Neuronal stem cell (in vitro differentiated cells): ENCODE measurements around the gene UAP1.
"Not testable (repeated sequence)": the region's sequence is repeated elsewhere in the genome, so short reads cannot be mapped to it uniquely, and the experiment has no call there.

Experiments
- DNase-seq: peaks from one replicate; pipeline ENCODE4 v3.0.0-alpha.2; 2013; ENCODE audit warnings: low spot score
- H2AFZ ChIP-seq: one replicate; pipeline ENCODE4 v1.6.1; 2013; ENCODE audit warnings: mild to moderate bottlenecking, low read length, inconsistent platforms
- H2AK5ac ChIP-seq: 2 replicates; pipeline ENCODE4 v1.6.1; 2013; ENCODE audit warnings: low read depth, mild to moderate bottlenecking, inconsistent platforms, low read length, moderate library complexity, mixed read lengths
- H2BK120ac ChIP-seq: 2 replicates; pipeline ENCODE4 v1.6.1; 2013; ENCODE audit warnings: low read depth, mild to moderate bottlenecking, inconsistent platforms, low read length, moderate library complexity, mixed read lengths
- H2BK12ac ChIP-seq: one replicate; pipeline ENCODE4 v1.6.1; 2013; ENCODE audit warnings: low read length, inconsistent platforms
- H2BK15ac ChIP-seq: 2 replicates; pipeline ENCODE4 v1.6.1; 2013; ENCODE audit warnings: mild to moderate bottlenecking, low read length, inconsistent platforms, mixed read lengths
- H2BK5ac ChIP-seq: one replicate; pipeline ENCODE4 v1.6.1; 2013; ENCODE audit warnings: inconsistent platforms, mild to moderate bottlenecking, low read length, moderate library complexity
- H3K14ac ChIP-seq: one replicate; pipeline ENCODE4 v1.6.1; 2013; ENCODE audit warnings: low read length, inconsistent platforms
- H3K18ac ChIP-seq: 2 replicates; pipeline ENCODE4 v1.6.1; 2013; ENCODE audit warnings: low read length, inconsistent platforms
- H3K23ac ChIP-seq: 2 replicates; pipeline ENCODE4 v1.6.1; 2013; ENCODE audit warnings: low read depth, mild to moderate bottlenecking, mixed read lengths, low read length, inconsistent platforms; ENCODE audit not compliant: poor library complexity
- H3K27ac ChIP-seq: replicated peaks from 3 replicates; pipeline ENCODE4 v1.5.1; 2013; ENCODE audit warnings: low read length, inconsistent platforms
- H3K27me3 ChIP-seq, 3 experiments: 2 replicates each; pipeline ENCODE4 v1.6.1; 2013; ENCODE audit warnings: low read length in 3 of 3, mild to moderate bottlenecking in 2 of 3, inconsistent platforms in 1 of 3, low read depth in 1 of 3, mixed read lengths in 1 of 3, moderate library complexity in 1 of 3; ENCODE audit not compliant: control insufficient read depth in 3 of 3, insufficient read depth in 3 of 3
- H3K36me3 ChIP-seq, 2 donors: replicated peaks in 1 of 2; 2 replicates each; pipeline ENCODE4 v1.6.1; 2013; ENCODE audit warnings: low read length in 2 of 2; ENCODE audit not compliant: control insufficient read depth in 2 of 2, insufficient read depth in 2 of 2
- H3K4ac ChIP-seq: 2 replicates; pipeline ENCODE4 v1.6.1; 2013; ENCODE audit warnings: inconsistent platforms, mild to moderate bottlenecking, low read length, moderate library complexity
- H3K4me1 ChIP-seq, 2 donors: 1 replicate in 1 of 2; 2 replicates in 1 of 2; pipeline ENCODE4 v1.6.1; 2013; ENCODE audit warnings: low read length in 2 of 2, low read depth in 1 of 2; ENCODE audit not compliant: control insufficient read depth in 2 of 2, insufficient read depth in 1 of 2
- H3K4me2 ChIP-seq: one replicate; pipeline ENCODE4 v1.6.1; 2013; ENCODE audit warnings: mild to moderate bottlenecking, low read length, inconsistent platforms; ENCODE audit not compliant: insufficient read depth, poor library complexity, severe bottlenecking
- H3K4me3 ChIP-seq, 2 donors: 2 replicates each; pipeline ENCODE4 v1.5.1; 2013; ENCODE audit warnings: low read length in 2 of 2, mild to moderate bottlenecking in 2 of 2, inconsistent platforms in 1 of 2, moderate library complexity in 1 of 2
- H3K79me1 ChIP-seq: one replicate; pipeline ENCODE4 v1.6.1; 2013; ENCODE audit warnings: low read depth, mild to moderate bottlenecking, inconsistent platforms, low read length, moderate library complexity
- H3K9ac ChIP-seq: one replicate; pipeline ENCODE4 v1.6.1; 2013; ENCODE audit warnings: mild to moderate bottlenecking, low read depth, low read length, inconsistent platforms; ENCODE audit not compliant: poor library complexity
- H3K9me3 ChIP-seq, 2 donors: replicated peaks in 1 of 2; 2 replicates each; pipeline versions ENCODE3 to v1.6.1; 2013; ENCODE audit warnings: low read length in 2 of 2, mild to moderate bottlenecking in 2 of 2, inconsistent platforms in 1 of 2, low read depth in 1 of 2, mixed read lengths in 1 of 2, moderate library complexity in 1 of 2; ENCODE audit not compliant: control insufficient read depth in 2 of 2, insufficient read depth in 1 of 2
- H4K8ac ChIP-seq: one replicate; pipeline ENCODE4 v1.6.1; 2013; ENCODE audit warnings: low read depth, mild to moderate bottlenecking, inconsistent platforms, low read length, moderate library complexity
- H4K91ac ChIP-seq: one replicate; pipeline ENCODE4 v1.6.1; 2013; ENCODE audit warnings: low read length, low read depth, mild to moderate bottlenecking, inconsistent platforms; ENCODE audit not compliant: poor library complexity
- WGBS, 2 donors: extraction: QIAGEN DNeasy Blood & Tissue Kit; methylation state at CpG; one replicate each; pipeline ENCODE4 v1.1.7; 2013; ENCODE audit warnings: missing lambda C conversion rate in 2 of 2, mixed read lengths in 1 of 2; ENCODE audit not compliant: insufficient read length in 2 of 2, insufficient replicate concordance in 1 of 2; ENCODE audit errors: extremely low coverage in 2 of 2; 5-methylcytosine and 5-hydroxymethylcytosine counted together

Gene UAP1

GRCh38 chr1:162585101-162585500, 23.6 kb downstream of the UAP1 start:
- not testable (repeated sequence) for H2BK12ac ChIP-seq, H3K14ac ChIP-seq, H3K18ac ChIP-seq, H2BK120ac ChIP-seq, H2BK15ac ChIP-seq, H2BK5ac ChIP-seq, H3K4me3 ChIP-seq, H2AFZ ChIP-seq, H3K9ac ChIP-seq, H3K27me3 ChIP-seq, H3K4ac ChIP-seq, DNase-seq, H2AK5ac ChIP-seq, H3K4me1 ChIP-seq, H3K79me1 ChIP-seq, H3K23ac ChIP-seq, H4K91ac ChIP-seq, H4K8ac ChIP-seq, H3K4me2 ChIP-seq, H3K9me3 ChIP-seq, H3K27ac ChIP-seq
- peaks cover 4 to 70% of the 10 kb centered on the region in 2 donors for H3K36me3 ChIP-seq
- WGBS, 2 donors, result no CpG with 5 or more reads among the region's 4 CpGs

- H3K4me1 ChIP-seq, result no peaks in the 10 kb centered on the region
- WGBS, 2 donors, result no CpG with 5 or more reads among the region's 6 CpGs
- DNase-seq, result no peak
- no peak overlapping the region for H4K8ac ChIP-seq
- no peaks in the 10 kb centered on the region for H3K9me3 ChIP-seq
- H3K27me3 ChIP-seq, result no peaks in the 10 kb centered on the region
- H2BK120ac ChIP-seq, result no peak overlapping the region
- H2BK15ac ChIP-seq, result no peak overlapping the region
- no peak overlapping the region for H3K4ac ChIP-seq
- no peak overlapping the region for H3K27ac ChIP-seq
- H3K14ac ChIP-seq, result no peak overlapping the region
- no peak overlapping the region for H3K23ac ChIP-seq
- no peak overlapping the region for H3K4me2 ChIP-seq
- no peak overlapping the region for H2BK12ac ChIP-seq
- H2BK5ac ChIP-seq, result no peak overlapping the region
- H3K36me3 ChIP-seq, result peaks cover 4 to 73% of the 10 kb centered on the region in 2 donors
- no peak overlapping the region for H2AK5ac ChIP-seq
- no peak overlapping the region for H3K4me3 ChIP-seq
- H3K79me1 ChIP-seq, result no peaks in the 10 kb centered on the region
- no peak overlapping the region for H3K9ac ChIP-seq
- no peak overlapping the region for H2AFZ ChIP-seq
- H3K18ac ChIP-seq, result no peak overlapping the region
- H4K91ac ChIP-seq, result no peak overlapping the region
Observed at GRCh38 chr1:162587347-162587746, 25.8 kb downstream of the UAP1 start.

GRCh38 chr1:162587761-162588260, 26.3 kb downstream of the UAP1 start:
- H3K14ac ChIP-seq, result no peak overlapping the region
- H4K91ac ChIP-seq, result no peak overlapping the region
- H3K27me3 ChIP-seq, result no peaks in the 10 kb centered on the region
- H2BK120ac ChIP-seq, result no peak overlapping the region
- H3K9me3 ChIP-seq, result no peaks in the 10 kb centered on the region
- H3K18ac ChIP-seq, result no peak overlapping the region
- no peaks in the 10 kb centered on the region for H3K79me1 ChIP-seq
- H2BK5ac ChIP-seq, result no peak overlapping the region
- H3K4ac ChIP-seq, result no peak overlapping the region
- no peak overlapping the region for H3K4me3 ChIP-seq
- no peak overlapping the region for H3K27ac ChIP-seq
- H2AK5ac ChIP-seq, result no peak overlapping the region
- no peaks in the 10 kb centered on the region for H3K4me1 ChIP-seq
- no peak overlapping the region for H2BK12ac ChIP-seq
- no peak for DNase-seq
- H2BK15ac ChIP-seq, result no peak overlapping the region
- H4K8ac ChIP-seq, result no peak overlapping the region
- no CpG with 5 or more reads among the region's 5 CpGs for WGBS, 2 donors
- no peak overlapping the region for H2AFZ ChIP-seq
- H3K23ac ChIP-seq, result no peak overlapping the region
- no peak overlapping the region for H3K9ac ChIP-seq
- no peak overlapping the region for H3K4me2 ChIP-seq
- H3K36me3 ChIP-seq, result peaks cover 5 to 73% of the 10 kb centered on the region in 2 donors

GRCh38 chr1:162590101-162590500, 28.6 kb downstream of the UAP1 start:
- no CpG with 5 or more reads among the region's 3 CpGs for WGBS, 2 donors
- no peak overlapping the region for H2BK120ac ChIP-seq
- no peak overlapping the region for H4K91ac ChIP-seq
- H2BK15ac ChIP-seq, result no peak overlapping the region
- no peaks in the 10 kb centered on the region for H3K9me3 ChIP-seq
- H3K23ac ChIP-seq, result no peak overlapping the region
- H3K4me1 ChIP-seq, result no peaks in the 10 kb centered on the region
- H3K4ac ChIP-seq, result no peak overlapping the region
- no peak overlapping the region for H3K4me2 ChIP-seq
- H3K9ac ChIP-seq, result no peak overlapping the region
- H3K14ac ChIP-seq, result no peak overlapping the region
- DNase-seq, result no peak
- H2BK12ac ChIP-seq, result no peak overlapping the region
- H2AFZ ChIP-seq, result no peak overlapping the region
- peaks cover 6 to 67% of the 10 kb centered on the region in 2 donors for H3K36me3 ChIP-seq
- no peak overlapping the region for H3K27ac ChIP-seq
- no peaks in the 10 kb centered on the region for H3K79me1 ChIP-seq
- H3K18ac ChIP-seq, result no peak overlapping the region
- no peak overlapping the region for H3K4me3 ChIP-seq
- H4K8ac ChIP-seq, result no peak overlapping the region
- no peak overlapping the region for H2AK5ac ChIP-seq
- no peaks in the 10 kb centered on the region for H3K27me3 ChIP-seq
- H2BK5ac ChIP-seq, result no peak overlapping the region
